IPS DF 4.7 (cell line): ENCODE data around the gene SPIN1.

Source experiments
- DNase-seq: peaks from one replicate; pipeline ENCODE4 v3.0.0-alpha.2; 2013; ENCODE audit warnings: low spot score; ENCODE audit errors: extremely low read depth

The SPIN1 gene

DNA sequence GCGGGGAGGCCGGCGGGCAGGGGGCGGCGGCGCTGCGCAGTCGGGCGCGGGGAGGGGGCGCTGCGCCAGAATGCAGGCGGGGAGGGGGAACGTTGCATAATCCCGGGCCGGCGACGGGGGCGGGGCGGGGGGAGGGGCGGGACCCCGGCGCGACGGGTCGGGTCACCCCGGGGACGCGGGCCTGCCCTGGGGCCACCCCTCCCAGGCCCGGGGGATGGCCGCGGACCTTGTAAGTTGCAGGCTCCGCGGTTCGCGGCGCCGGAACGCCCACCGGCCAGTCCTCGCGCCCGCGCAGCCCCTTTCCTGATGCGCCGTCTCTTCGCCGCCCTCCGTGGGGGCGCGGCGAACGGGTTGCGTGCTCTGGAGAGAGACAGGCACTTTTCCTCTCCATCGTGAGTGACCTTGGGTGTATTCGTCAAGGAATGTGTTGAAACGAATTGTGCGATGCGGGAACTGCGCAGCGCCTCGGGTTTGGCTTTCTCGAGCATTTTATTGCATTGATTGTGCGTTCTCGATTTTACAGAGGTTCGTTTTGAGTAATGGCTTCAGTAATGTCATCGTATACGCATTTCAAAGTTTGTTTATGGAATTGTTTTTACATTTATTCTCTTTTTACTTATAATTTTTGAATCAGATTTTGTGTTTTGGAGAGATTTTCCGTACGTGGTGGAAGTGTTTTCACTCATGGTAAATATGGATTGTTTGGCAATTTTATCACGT lies 802 bp downstream of the SPIN1 start:
- no peak for DNase-seq

DNA sequence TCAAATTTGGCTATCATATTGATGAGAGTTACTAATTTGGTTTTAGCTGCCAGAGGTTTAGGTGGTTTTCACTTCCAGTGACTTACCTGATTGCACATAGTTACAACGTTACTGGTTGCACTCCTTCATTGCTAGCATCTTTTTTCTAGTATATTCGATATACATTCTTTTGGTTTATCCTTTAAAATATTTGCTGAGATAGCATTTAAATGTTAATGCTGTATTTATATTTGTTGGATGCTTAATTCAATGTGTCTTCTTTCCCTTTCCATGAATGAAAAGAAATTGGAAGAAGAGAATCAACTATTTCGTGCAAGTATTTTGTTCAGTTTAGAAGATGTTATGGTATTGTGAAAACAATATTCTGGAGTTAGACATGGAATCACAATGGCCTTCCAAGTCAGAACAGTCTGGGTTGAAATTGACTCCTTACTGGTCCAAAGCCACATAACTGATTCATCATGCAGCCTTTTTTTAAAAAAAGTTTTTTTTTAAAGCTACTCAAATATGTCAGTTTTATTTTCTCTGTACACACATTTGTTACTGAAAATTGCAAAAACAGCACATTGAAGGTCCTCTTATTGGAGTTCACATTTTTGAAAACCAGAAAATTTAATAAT lies 2.2 kb downstream of the SPIN1 start:
- DNase-seq, result no peak

- DNase-seq, result no peak
Observed at GRCh38 chr9:88391236-88391635, 3.0 kb downstream of the SPIN1 start.

DNA sequence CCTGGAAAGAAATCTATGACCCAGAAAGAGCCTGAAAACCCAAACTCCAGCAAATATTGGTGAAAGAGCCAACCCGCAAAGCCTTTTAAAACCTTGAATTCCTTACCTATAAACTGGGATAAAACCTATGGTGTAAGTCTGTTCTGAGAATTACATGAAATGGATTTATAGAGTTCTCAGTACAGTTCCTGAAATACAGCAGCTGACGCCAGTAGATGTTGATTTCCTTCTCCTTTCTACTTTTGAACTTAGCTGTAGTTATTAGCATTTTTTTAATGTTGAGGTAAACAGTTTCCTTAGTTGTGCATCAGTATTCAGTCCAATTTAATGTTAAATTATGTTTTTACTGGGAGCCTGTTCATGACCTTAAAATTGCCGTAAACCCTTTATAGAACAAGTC lies 3.7 kb downstream of the SPIN1 start:
- no peak for DNase-seq

GRCh38 chr9:88392549-88392948 lies 4.3 kb downstream of the SPIN1 start:
- DNase-seq, result no peak

DNA sequence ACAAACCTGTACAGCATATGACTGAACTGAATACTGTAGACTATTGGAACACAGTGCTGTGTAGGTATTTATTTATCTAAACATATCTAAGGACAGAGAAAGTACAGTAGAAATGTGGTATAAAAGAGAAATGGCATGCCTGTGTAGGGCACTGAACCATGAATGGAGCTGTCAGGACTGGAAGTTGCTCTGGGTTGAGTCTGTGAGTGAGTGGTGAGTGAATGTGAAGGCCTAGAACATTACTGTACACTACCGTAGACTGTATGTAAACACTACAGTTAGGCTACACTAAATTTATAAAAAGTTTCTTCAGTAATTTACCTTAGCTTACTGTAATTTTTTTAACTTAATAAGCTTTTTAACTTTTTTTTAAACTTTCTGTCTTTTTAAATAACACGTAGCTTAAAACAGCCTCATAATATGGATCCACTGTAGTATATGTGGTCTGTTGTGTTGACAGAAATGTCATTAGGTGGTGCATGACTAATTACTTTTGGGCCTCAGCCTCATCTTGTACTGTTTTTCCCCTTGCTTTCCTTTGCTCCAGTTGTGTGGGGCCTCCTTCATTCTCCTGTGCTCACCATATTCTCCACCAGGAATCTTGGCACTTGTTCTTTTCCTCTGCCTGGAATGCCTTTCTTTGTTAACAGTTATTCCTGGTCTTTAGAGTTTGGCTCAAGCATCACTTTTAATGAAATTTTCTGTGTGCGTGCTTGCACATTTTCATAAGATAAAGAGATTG lies 8.8 kb downstream of the SPIN1 start:
- DNase-seq, result no peak

DNA sequence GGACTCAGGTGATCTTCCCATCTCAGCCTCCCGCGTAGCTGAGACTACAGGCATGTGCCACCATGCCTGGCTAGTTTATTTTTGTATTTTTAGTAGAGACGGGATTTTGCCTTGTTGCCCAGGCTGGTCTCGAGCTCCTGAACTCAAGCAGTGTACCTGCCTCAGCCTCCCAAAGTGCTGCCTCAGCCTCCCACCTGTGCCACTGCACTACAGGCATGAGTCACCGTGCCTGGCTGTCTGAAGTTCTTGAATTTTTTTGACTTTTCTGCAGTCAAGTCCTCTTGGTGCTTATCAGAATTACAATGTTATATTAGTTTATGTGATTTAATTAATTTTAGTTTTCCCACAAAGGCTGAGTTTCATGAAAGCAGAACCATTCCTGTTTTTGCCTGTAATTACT lies 9.8 kb downstream of the SPIN1 start:
- DNase-seq, result no peak

GRCh38 chr9:88399966-88400365 lies 11.7 kb downstream of the SPIN1 start:
- DNase-seq, result no peak

GRCh38 chr9:88403340-88403739 lies 15.1 kb downstream of the SPIN1 start:
- DNase-seq, result no peak

- DNase-seq, result no peak
Observed at GRCh38 chr9:88406051-88406450, 17.8 kb downstream of the SPIN1 start.

DNA sequence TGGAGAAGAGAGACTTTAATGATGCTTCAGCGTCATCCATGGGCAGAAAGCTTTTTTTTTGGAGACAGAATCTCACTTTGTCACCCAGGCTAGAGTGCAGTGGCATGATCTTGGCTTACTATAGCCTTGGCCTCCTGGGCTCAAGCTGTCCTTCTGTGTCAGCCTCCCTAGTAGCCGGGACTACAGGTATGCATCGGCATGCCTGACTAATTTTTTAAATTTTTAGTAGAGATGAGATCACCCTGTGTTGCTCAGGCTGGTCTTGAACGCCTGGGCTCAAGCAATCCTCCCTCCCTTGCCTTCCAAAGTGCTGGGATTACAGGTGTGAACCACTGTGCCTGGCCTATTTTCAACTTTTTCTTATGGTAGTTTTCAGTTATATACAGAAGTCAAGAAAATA lies 23.2 kb downstream of the SPIN1 start:
- no peak for DNase-seq

- no peak for DNase-seq
Observed at GRCh38 chr9:88414298-88414697, 26.1 kb downstream of the SPIN1 start.

- DNase-seq, result peak; percentile 66
Observed at GRCh38 chr9:88418025-88418424, 29.8 kb downstream of the SPIN1 start.

GRCh38 chr9:88418715-88419540 lies 30.7 kb downstream of the SPIN1 start:
- no peak for DNase-seq

GRCh38 chr9:88420227-88420626 lies 32.0 kb downstream of the SPIN1 start:
- no peak for DNase-seq

DNA sequence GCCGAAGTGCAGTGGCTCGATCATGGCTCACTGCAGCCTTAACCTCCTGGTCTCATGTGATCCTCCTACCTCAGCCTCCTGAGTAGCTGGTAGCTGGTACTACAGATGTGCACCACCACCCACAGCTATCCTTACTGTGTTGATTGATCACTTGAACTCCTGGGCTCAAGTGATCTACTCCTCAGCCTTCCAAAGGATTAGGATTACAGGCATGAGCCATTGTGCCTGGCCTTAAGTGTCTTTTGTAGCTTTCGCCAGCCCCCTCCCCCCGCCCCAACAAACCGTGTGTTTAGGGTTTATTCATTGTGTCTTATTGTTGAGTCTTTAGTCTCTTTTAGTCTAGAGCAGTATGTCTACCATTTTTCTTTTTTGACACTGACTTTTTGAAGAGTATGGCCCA lies 33.1 kb downstream of the SPIN1 start:
- DNase-seq, result no peak

GRCh38 chr9:88425538-88425950 lies 37.3 kb downstream of the SPIN1 start:
- no peak for DNase-seq

DNA sequence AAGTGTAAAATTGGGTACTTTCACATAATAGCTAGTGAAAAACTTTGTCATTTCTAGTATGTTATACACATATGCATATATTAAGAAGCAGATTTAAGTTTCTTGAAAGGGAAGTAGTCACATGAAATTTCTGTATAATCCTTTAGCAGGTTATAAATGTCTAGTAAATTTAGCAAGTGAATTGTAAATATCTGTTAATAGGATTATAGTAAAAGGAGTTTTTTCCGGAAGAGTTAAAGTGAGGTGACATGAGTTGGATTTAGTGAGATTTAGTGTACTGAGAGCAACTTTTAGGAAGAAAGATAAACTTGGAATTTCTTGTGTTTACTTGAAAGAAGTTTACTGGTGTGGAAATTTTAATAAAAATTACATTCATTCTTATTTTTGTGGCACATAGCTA lies 38.4 kb downstream of the SPIN1 start:
- DNase-seq, result no peak

GRCh38 chr9:88429595-88430430 lies 41.6 kb downstream of the SPIN1 start:
- no peak for DNase-seq

GRCh38 chr9:88433583-88434255 lies 45.5 kb downstream of the SPIN1 start:
- no peak for DNase-seq
